GM23248 (cell line): ENCODE results near the gene RAB37.

Experiments used
- EZH2 ChIP-seq: fragments of 200-600 bp; sonication (generic); IDR thresholded peaks from 2 replicates; pipeline ENCODE4 v1.6.1; 2018; ENCODE audit warnings: antibody characterized with exemption, mild to moderate bottlenecking; ENCODE audit not compliant: insufficient read depth, poor library complexity, severe bottlenecking
- EZH2phosphoT487 ChIP-seq: fragments of 200-600 bp; sonication (generic); IDR thresholded peaks from 2 replicates; pipeline ENCODE4 v1.6.1; 2018; ENCODE audit warnings: antibody characterized with exemption, moderate library complexity, mild to moderate bottlenecking, low read depth; ENCODE audit not compliant: insufficient read depth

- TF ChIP-seq EZH2 (no peak), EZH2phosphoT487 (no peak)
These were observed 42.4 kb downstream of the RAB37 start for GRCh38 chr17:74779501-74779900.
